Heart left ventricle (tissue), 13 donors: ENCODE data around the gene CNPY3.

Experiments used
- POLR2A ChIP-seq, 2 donors: fragments of 450-650 bp; IDR thresholded peaks; one replicate each; pipeline ENCODE4 v1.6.1; 2017; ENCODE audit warnings: antibody characterized with exemption in 2 of 2, mild to moderate bottlenecking in 2 of 2, moderate library complexity in 2 of 2
- TF ChIP-seq, protein P1 (sequence below), 12 donors: fragments of 200-600 bp; sonication (generic) in 4 of 12; IDR thresholded peaks; one replicate each; pipeline versions ENCODE4 v1.5.0 to v1.8.0; 2018 to 2022; ENCODE audit warnings: antibody characterized with exemption in 12 of 12, mild to moderate bottlenecking in 5 of 12
- donor health status: ischemic (EF 13 %, LVEDD 7.1; RV severe dilation, severe dysfunction).
- donor health status: DM: no; HTN: yes; CAD: no.
- donor health status: DM: no; HTN: no; CAD: no.
- donor health status: ischemic (EF 25% LVEDD 6.9; RV normal size, moderate dysfunction).
- donor health status: ischemic (EF 25% LVEDD 5.7; RV mildly dilated, moderate dysfunction).
- donor health status: ischemic (EF 35%, LVEDD 5.7; RV mildly dilated, moderate dysfunction).
- donor health status: nonischemic (EF 11% LVEDD 7.7; RV severe dilation, severe dysfunction).
- donor health status: DM: yes; HTN: yes; CAD: no.
- donor health status: PGD.
- donor health status: ischemic (EF 29% LVEDD 5.4; RV normal size, mild dysfunction).
- donor health status: nonischemic (EF 23%, LVEDD 6.1; RV moderate dilation, normal function).

DNA sequence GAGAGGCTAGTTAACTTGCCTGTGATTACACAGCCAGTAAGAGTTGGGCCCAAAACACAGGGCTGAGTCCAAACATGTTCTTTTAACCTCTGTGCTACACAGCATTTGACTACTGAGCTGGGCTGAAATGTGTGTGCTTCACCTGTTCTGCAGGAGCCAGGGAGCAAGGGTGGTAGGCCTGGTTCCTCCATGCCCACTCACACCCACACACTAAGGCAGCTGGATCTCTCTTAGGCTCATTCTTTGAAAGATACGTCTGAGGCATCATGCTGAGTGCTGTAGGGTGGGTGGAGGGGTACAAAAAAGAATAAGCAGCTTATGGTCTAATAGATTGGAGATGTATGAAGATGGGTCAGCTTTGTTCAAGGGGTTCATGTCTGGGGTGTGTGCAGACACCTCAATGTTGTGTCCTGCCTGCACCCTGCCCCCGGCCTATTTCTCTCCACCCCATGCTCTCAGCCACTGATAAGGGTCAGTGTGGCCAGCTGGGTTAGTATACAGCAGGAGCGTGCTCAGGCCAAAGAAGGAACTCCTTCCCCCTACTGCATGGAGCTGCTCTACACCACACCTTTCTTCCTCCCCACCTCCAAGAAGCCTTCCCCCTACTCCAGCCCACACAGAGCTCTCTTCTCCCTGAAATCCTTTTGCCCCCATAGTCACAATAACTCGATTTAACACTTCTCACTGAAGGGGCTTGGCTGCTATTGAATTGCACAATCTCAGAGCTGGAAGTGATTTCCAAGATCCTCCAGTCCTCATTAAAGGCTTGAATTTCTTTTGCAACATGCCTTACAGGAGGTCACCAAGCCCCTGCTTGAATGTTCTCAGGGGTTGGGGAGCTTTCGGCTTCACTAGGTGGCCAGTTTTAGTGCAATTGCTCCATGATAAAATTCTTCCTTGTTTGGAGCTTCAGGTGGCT, 58.5 kb downstream of the CNPY3 start:
- TF ChIP-seq, protein P1, sequence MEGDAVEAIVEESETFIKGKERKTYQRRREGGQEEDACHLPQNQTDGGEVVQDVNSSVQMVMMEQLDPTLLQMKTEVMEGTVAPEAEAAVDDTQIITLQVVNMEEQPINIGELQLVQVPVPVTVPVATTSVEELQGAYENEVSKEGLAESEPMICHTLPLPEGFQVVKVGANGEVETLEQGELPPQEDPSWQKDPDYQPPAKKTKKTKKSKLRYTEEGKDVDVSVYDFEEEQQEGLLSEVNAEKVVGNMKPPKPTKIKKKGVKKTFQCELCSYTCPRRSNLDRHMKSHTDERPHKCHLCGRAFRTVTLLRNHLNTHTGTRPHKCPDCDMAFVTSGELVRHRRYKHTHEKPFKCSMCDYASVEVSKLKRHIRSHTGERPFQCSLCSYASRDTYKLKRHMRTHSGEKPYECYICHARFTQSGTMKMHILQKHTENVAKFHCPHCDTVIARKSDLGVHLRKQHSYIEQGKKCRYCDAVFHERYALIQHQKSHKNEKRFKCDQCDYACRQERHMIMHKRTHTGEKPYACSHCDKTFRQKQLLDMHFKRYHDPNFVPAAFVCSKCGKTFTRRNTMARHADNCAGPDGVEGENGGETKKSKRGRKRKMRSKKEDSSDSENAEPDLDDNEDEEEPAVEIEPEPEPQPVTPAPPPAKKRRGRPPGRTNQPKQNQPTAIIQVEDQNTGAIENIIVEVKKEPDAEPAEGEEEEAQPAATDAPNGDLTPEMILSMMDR (IDR thresholded peaks at IDR 0.05), result no peak
- no peak for TF ChIP-seq POLR2A (IDR thresholded peaks at IDR 0.05)
